22Rv1 (cell line): ENCODE measurements around the gene CTSH.

ENCODE experiments used
- ZFX ChIP-seq: fragments of 450-650 bp; IDR thresholded peaks from 2 replicates; pipeline ENCODE4 v1.6.1; 2017; ENCODE audit warnings: antibody characterized with exemption, borderline replicate concordance
- TF ChIP-seq, protein P1 (sequence below): fragments of 450-650 bp; IDR thresholded peaks from 2 replicates; pipeline ENCODE4 v1.5.1; 2017; ENCODE audit warnings: mild to moderate bottlenecking

DNA sequence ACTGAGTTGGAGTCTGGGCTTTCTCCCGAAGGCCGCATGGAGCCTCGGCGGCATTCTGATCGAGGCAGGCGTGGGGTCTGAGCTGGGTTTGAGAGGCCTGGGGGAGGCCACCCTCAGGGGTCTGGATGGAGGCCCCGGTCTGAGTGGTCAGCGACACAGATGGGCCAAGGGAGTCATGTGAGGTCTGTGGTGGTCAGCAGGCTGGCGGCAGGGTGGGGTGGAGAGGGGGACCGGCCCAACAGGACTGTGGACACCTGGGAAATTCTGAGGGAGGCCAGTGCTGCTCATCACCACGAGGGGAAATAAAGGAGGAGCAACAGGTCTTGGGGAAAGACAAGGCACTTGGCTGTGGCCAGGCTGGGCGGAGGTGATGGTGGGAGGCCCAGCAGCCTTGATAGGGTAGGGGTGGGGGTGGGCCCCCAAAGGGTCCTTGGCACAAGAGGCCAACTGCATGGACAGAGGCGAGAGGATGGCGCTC is 16.2 kb downstream of the CTSH start:
- TF ChIP-seq, protein P1, sequence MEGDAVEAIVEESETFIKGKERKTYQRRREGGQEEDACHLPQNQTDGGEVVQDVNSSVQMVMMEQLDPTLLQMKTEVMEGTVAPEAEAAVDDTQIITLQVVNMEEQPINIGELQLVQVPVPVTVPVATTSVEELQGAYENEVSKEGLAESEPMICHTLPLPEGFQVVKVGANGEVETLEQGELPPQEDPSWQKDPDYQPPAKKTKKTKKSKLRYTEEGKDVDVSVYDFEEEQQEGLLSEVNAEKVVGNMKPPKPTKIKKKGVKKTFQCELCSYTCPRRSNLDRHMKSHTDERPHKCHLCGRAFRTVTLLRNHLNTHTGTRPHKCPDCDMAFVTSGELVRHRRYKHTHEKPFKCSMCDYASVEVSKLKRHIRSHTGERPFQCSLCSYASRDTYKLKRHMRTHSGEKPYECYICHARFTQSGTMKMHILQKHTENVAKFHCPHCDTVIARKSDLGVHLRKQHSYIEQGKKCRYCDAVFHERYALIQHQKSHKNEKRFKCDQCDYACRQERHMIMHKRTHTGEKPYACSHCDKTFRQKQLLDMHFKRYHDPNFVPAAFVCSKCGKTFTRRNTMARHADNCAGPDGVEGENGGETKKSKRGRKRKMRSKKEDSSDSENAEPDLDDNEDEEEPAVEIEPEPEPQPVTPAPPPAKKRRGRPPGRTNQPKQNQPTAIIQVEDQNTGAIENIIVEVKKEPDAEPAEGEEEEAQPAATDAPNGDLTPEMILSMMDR, result no peak
- no peak for TF ChIP-seq ZFX
